ENCODE measurements around the gene IPMK.

Gene IPMK

GRCh38 chr10:58267713-58268453 lies at the start of gene IPMK:
IPMK (minus strand) TSS chr10:58267894; CDS start chr10:58267611, 283 bp downstream.
- no peak for DNase-seq (ENCODE audit: low read depth, low spot score)

GRCh38 chr10:58316874-58317273 lies 49.2 kb upstream of the IPMK start:
- DNase-seq (ENCODE audit: low read depth, low spot score): no peak

GRCh38 chr10:58311026-58311425 lies 43.3 kb upstream of the IPMK start:
- DNase-seq (ENCODE audit: low read depth, low spot score): no peak

GRCh38 chr10:58307676-58308075 lies 40.0 kb upstream of the IPMK start:
- DNase-seq (ENCODE audit: low read depth, low spot score): no peak

GRCh38 chr10:58305821-58306220 lies 38.1 kb upstream of the IPMK start:
- DNase-seq (ENCODE audit: low read depth, low spot score): no peak

GRCh38 chr10:58304099-58304633 lies 36.5 kb upstream of the IPMK start:
- DNase-seq (ENCODE audit: low read depth, low spot score): no peak

GRCh38 chr10:58302254-58302653 lies 34.6 kb upstream of the IPMK start:
- DNase-seq (ENCODE audit: low read depth, low spot score): no peak

GRCh38 chr10:58300676-58301075 lies 33.0 kb upstream of the IPMK start:
- DNase-seq (ENCODE audit: low read depth, low spot score): no peak

GRCh38 chr10:58299580-58299979 lies 31.9 kb upstream of the IPMK start:
- DNase-seq (ENCODE audit: low read depth, low spot score): peak; percentile 26

GRCh38 chr10:58293989-58294388 lies 26.3 kb upstream of the IPMK start:
- no peak for DNase-seq (ENCODE audit: low read depth, low spot score)

- no peak for DNase-seq (ENCODE audit: low read depth, low spot score)
Measured at GRCh38 chr10:58291538-58292174, 24.0 kb upstream of the IPMK start.

GRCh38 chr10:58282615-58283014 lies 14.9 kb upstream of the IPMK start:
- DNase-seq (ENCODE audit: low read depth, low spot score): no peak

- no peak for DNase-seq (ENCODE audit: low read depth, low spot score)
Measured at GRCh38 chr10:58281092-58281752, 13.5 kb upstream of the IPMK start.

GRCh38 chr10:58280477-58280876 lies 12.8 kb upstream of the IPMK start:
- DNase-seq (ENCODE audit: low read depth, low spot score): no peak

GRCh38 chr10:58278962-58279307 lies 11.2 kb upstream of the IPMK start:
- no peak for DNase-seq (ENCODE audit: low read depth, low spot score)

- no peak for DNase-seq (ENCODE audit: low read depth, low spot score)
Measured at GRCh38 chr10:58278274-58278961, 10.7 kb upstream of the IPMK start.

- DNase-seq (ENCODE audit: low read depth, low spot score): no peak
Measured at GRCh38 chr10:58275908-58276307, 8.2 kb upstream of the IPMK start.

- DNase-seq (ENCODE audit: low read depth, low spot score): no peak
Measured at GRCh38 chr10:58275261-58275660, 7.6 kb upstream of the IPMK start.

- no peak for DNase-seq (ENCODE audit: low read depth, low spot score)
Measured at GRCh38 chr10:58269782-58270290, 2.1 kb upstream of the IPMK start.

GRCh38 chr10:58268946-58269781 lies 1.5 kb upstream of the IPMK start, which contains the start of gene CISD1:
CISD1 (plus strand) TSS chr10:58269162; CDS start chr10:58269274, 112 bp downstream.
- peak; percentile 99 for DNase-seq (ENCODE audit: low read depth, low spot score)

GRCh38 chr10:58268454-58268945 lies 806 bp upstream of the IPMK start:
- DNase-seq (ENCODE audit: low read depth, low spot score): no peak
